GM12878 (cell line): Measurements from ENCODE around the gene HPS3. TPM values are rescaled to one million over a fixed set of nuclear protein-coding genes. Genes with fewer than 3 reads are reported as not detected.

Experiments
- ATAC-seq: fragments of 200-7000 bp; cut with Tn5 transposase; 3 replicates; pipeline ENCODE4 v1.9.1; 2020; ENCODE audit warnings: mild to moderate bottlenecking, moderate library complexity
- BruUV-seq: library from RNA; stranded (reverse); fragments of 400-500 nt; replicated peaks from 2 replicates; lab custom pipeline; 2021; lab: Mats Ljungman, UMichigan
- CTCF ChIA-PET: fragments of 300-600 bp; sonication (Branson Sonifier 250); formaldehyde crosslinking; extraction: SDS; loops from one replicate; lab custom pipeline; 2021; ENCODE audit warnings: inconsistent platforms; lab: Yijun Ruan, JAX
- POLR2A ChIA-PET: fragments of 350-600 bp; formaldehyde crosslinking; extraction: SDS; loops from one replicate; lab custom pipeline; 2021; ENCODE audit warnings: inconsistent platforms; lab: Charles Lee
- RAD21 ChIA-PET: fragments of 300-600 bp; sonication (Branson Sonifier 250); formaldehyde crosslinking; loops from one replicate; lab custom pipeline; 2023; ENCODE audit warnings: antibody characterized with exemption; ENCODE audit not compliant: unreplicated experiment; lab: Charles Lee
- SMC1A ChIA-PET: fragments of 300-600 bp; sonication (Branson Sonifier 250); formaldehyde crosslinking; loops from one replicate; lab custom pipeline; 2023; ENCODE audit not compliant: unreplicated experiment, uncharacterized antibody; lab: Charles Lee
- DNase-seq: peaks from one replicate; pipeline ENCODE4 v3.0.0-alpha.2; 2011; ENCODE audit warnings: low read depth, low spot score
- FAIRE-seq: peaks from 3 replicates; lab custom pipeline; 2011; peaks lifted over from hg19 to GRCh38; lab: Jason Lieb, UNC
- H2AFZ ChIP-seq: 2 replicates; pipeline ENCODE4 v1.6.0; 2011; ENCODE audit warnings: low read depth, low read length, control low read depth; ENCODE audit not compliant: control insufficient read depth
- H3K27ac ChIP-seq: 2 replicates; pipeline ENCODE4 v1.5.1; 2011; ENCODE audit warnings: control low read depth; ENCODE audit not compliant: control insufficient read depth, insufficient read depth
- H3K27me3 ChIP-seq, 2 experiments: replicated peaks in 1 of 2; 2 replicates each; pipeline versions ENCODE4 v1.6.0 to v1.6.1; 2011; ENCODE audit warnings: low read length in 1 of 2; ENCODE audit not compliant: control insufficient read depth in 2 of 2, insufficient read depth in 2 of 2
- H3K36me3 ChIP-seq, 2 experiments: 2 replicates each; pipeline ENCODE4 v1.5.1; 2011; ENCODE audit warnings: low read length in 1 of 2; ENCODE audit not compliant: control insufficient read depth in 2 of 2, insufficient read depth in 2 of 2
- H3K4me1 ChIP-seq: 2 replicates; pipeline ENCODE4 v1.6.1; 2011; ENCODE audit warnings: mild to moderate bottlenecking, low read length, moderate library complexity, mixed read lengths; ENCODE audit not compliant: control insufficient read depth, insufficient read depth
- H3K4me2 ChIP-seq: 2 replicates; pipeline ENCODE4 v1.6.0; 2011; ENCODE audit warnings: control low read depth; ENCODE audit not compliant: control insufficient read depth, insufficient read depth
- H3K4me3 ChIP-seq: fragments of 200-600 bp; sonication (generic); 2 replicates; pipeline ENCODE4 v1.5.1; 2016
- H3K79me2 ChIP-seq: 2 replicates; pipeline ENCODE4 v1.6.0; 2011; ENCODE audit warnings: low read length; ENCODE audit not compliant: control insufficient read depth, insufficient read depth
- H3K9ac ChIP-seq: 2 replicates; pipeline ENCODE4 v1.8.0; 2011; ENCODE audit warnings: low read length, control low read depth, mixed read lengths; ENCODE audit not compliant: control insufficient read depth, insufficient read depth
- H3K9me3 ChIP-seq: replicated peaks from 3 replicates; pipeline ENCODE4 v1.5.1; 2011; ENCODE audit warnings: mild to moderate bottlenecking, low read length; ENCODE audit not compliant: control insufficient read depth, insufficient read depth
- H4K20me1 ChIP-seq: 2 replicates; pipeline ENCODE4 v1.6.0; 2011; ENCODE audit not compliant: control insufficient read depth, insufficient read depth
- BACH1 ChIP-seq: fragments of 450-650 bp; IDR thresholded peaks from 2 replicates; pipeline ENCODE4 v1.6.1; 2017; ENCODE audit warnings: mild to moderate bottlenecking, borderline replicate concordance
- BCL11A ChIP-seq: IDR thresholded peaks from 2 replicates; pipeline ENCODE4 v1.6.1; 2011; ENCODE audit warnings: low read depth, low read length
- EED ChIP-seq: sonication (generic); IDR thresholded peaks from 2 replicates; pipeline ENCODE4 v1.6.1; 2016; ENCODE audit warnings: antibody characterized with exemption, low read depth
- FOXK2 ChIP-seq: fragments of 450-650 bp; IDR thresholded peaks from 2 replicates; pipeline ENCODE4 v1.6.1; 2017; ENCODE audit warnings: mild to moderate bottlenecking, moderate library complexity
- GABPA ChIP-seq: IDR thresholded peaks from 2 replicates; pipeline ENCODE4 v1.6.1; 2014; ENCODE audit warnings: antibody characterized with exemption, low read depth, mild to moderate bottlenecking, inconsistent platforms
- KDM1A ChIP-seq: fragments of 200-600 bp; sonication (generic); IDR thresholded peaks from 2 replicates; pipeline ENCODE4 v1.6.1; 2016; ENCODE audit warnings: borderline replicate concordance
- MEF2A ChIP-seq: IDR thresholded peaks from 2 replicates; pipeline ENCODE4 v1.6.1; 2011; ENCODE audit warnings: low read depth, mild to moderate bottlenecking, low read length, moderate library complexity; ENCODE audit not compliant: insufficient read depth
- MXI1 ChIP-seq: fragments of 150-350 bp; IDR thresholded peaks from 2 replicates; pipeline ENCODE4 v1.6.1; 2011; ENCODE audit warnings: low read depth, mild to moderate bottlenecking, inconsistent platforms, low read length, improper control_type of control experiment
- NR2C1 ChIP-seq: fragments of 450-650 bp; IDR thresholded peaks from 2 replicates; pipeline ENCODE4 v1.6.1; 2017; ENCODE audit warnings: antibody characterized with exemption, mild to moderate bottlenecking, moderate library complexity
- PAX5 ChIP-seq: IDR thresholded peaks from 2 replicates; pipeline ENCODE4 v1.6.1; 2011; ENCODE audit warnings: low read depth, low read length, borderline replicate concordance
- SMC3 ChIP-seq: IDR thresholded peaks from 2 replicates; pipeline ENCODE4 v1.6.1; 2011; ENCODE audit warnings: low read length, improper control_type of control experiment, borderline replicate concordance
- TCF7 ChIP-seq: IDR thresholded peaks from 2 replicates; pipeline ENCODE4 v1.6.1; 2014; ENCODE audit warnings: antibody characterized with exemption, borderline replicate concordance
- ZNF207 ChIP-seq: fragments of 450-650 bp; IDR thresholded peaks from 2 replicates; pipeline ENCODE4 v1.6.1; 2014; ENCODE audit warnings: antibody characterized with exemption, mild to moderate bottlenecking, borderline replicate concordance
- WGBS: methylation state at CpG from one replicate; pipeline ENCODE4 v1.1.6; 2016; ENCODE audit warnings: low lambda C conversion rate; ENCODE audit not compliant: insufficient replicate concordance, insufficient coverage; ENCODE audit errors: missing lambda C conversion rate; 5-methylcytosine and 5-hydroxymethylcytosine counted together
- in situ Hi-C: fragments of 300-500 bp; cut with MboI; formaldehyde crosslinking; loops from 9 replicates; pipeline ENCODE4 v1.14.3; 2018; ENCODE audit warnings: mixed read lengths
- intact Hi-C: fragments of 100-400 bp; cut with micrococcal nuclease; formaldehyde crosslinking; loops from one replicate; pipeline ENCODE4 v1.14.2; 2022; ENCODE audit not compliant: unreplicated experiment
- polyA plus RNA-seq, 11 experiments: library from polyadenylated mRNA; depleted of rRNA in 4 of 11; unstranded in 6 of 11; stranded (reverse) in 5 of 11; fragments of >200 nt; fragmentation: Nextera tagmentation in 4 of 11; fragmentation: Illumina TruSeq in 1 of 11; extraction: Ambion mirVana in 4 of 11; extraction: Trizol in 1 of 11; gene quantifications; 1 replicate in 1 of 11; 2 replicates in 10 of 11; pipeline versions ENCODE4 v1.2.1 to v1.2.3, GENCODE V29; 2011 to 2016; ENCODE audit warnings: inconsistent platforms in 2 of 11, missing spikeins in 2 of 11, low read depth in 1 of 11
- total RNA-seq, 4 experiments: library from RNA; depleted of rRNA in 3 of 4; stranded (reverse); fragments of >200 nt in 3 of 4; fragmentation: Illumina TruSeq in 1 of 4; extraction: Trizol in 1 of 4; gene quantifications; 2 replicates each; pipeline versions ENCODE4 v1.2.1 to v1.2.3, GENCODE V29; 2013 to 2021

HPS3 gene
- total and polyA plus RNA-seq, 10 of the 15 experiments (the other 5 are each of a cell fraction or from before 2014, with no cell fraction given), result 2.7 to 26.5 (median 14.8) TPM

DNA sequence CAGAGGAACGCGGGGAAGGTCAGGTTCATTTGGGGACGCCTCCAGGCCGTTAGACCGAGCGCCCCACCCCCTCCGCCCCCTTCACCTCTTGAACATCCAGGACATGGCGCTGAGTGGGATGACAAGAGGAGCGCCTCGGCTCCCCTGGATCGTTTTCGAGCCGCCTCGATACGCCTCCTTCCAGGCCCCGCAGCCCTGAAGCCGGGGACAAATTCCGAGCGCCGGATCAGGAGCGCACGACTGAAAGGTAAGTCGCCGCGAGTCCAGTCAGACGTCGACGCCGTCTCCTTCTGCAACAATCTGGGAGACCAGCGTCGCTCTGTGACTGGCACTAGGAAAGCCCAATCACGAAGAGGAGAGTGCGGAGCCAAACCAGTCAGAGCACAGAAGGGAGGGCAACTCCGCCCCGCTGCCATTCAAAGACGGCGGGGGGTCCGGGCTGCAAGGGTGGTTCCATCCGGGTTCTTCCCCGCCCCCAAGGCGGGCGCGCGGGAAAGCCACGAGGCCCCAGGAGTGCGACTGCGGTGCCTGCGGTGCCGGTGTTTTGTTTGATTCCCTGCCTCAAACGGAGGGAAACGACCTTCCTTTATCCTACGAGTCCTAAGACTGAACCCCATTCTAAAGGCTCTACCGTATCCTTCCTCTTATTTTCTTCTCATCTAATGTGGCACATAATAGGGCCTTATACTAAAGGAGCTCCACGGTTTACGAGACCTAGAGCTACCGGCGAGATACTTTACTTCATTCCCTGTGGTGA lies 43.0 kb upstream of the HPS3 start, which contains the start of gene HLTF (continued):
- TF ChIP-seq GABPA, result no peak
- no peak for TF ChIP-seq MXI1
- no peak for TF ChIP-seq BACH1
- no peak for TF ChIP-seq TCF7

DNA sequence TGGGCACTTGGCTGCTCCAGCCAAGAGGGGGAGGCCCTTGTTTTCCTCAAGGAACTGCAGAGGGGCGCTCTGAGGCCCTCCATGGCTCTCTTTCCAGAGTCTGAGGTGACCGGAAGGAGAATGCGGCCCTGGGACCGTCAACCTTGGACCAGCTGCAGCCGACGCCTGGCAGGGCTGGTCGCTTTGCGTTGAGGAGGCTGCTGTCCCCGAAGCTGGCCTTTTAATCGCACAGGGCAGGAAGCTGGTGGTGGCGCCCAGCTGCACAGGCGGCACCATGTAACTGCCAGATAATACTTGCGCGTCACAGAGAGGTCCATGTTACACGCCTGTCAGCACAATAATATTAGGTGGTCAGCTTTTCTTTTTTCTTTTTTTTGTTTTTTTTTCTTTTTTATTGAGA lies 42.2 kb upstream of the HPS3 start:
- BruUV-seq, result no TSS peak
- no peak overlapping the region for H3K9ac ChIP-seq
- peaks cover 23% of the 10 kb centered on the region for H3K4me1 ChIP-seq

More for the DNA sequence above, 42.2 kb upstream of the HPS3 start:
- ChIA-PET SMC1A (interaction anchor here (1.0 to 1.1 kb wide), 3 partner anchors 8 to 61 kb away, joined by 3 read pairs; no protein-coding TSS in a partner anchor), RAD21 (interaction anchor here (0.5 kb wide), 1 partner anchor 92 kb away, joined by 3 read pairs; no protein-coding TSS in a partner anchor), CTCF (interaction anchor here (0.6 to 1.4 kb wide), 5 partner anchors 8 to 720 kb away, joined by 3 to 5 read pairs (median 4); no protein-coding TSS in a partner anchor), POLR2A (no interaction called here)
- no peak for ATAC-seq
- FAIRE-seq, result no peak
- no peak for DNase-seq
- no peaks in the 10 kb centered on the region for H4K20me1 ChIP-seq
- no peak overlapping the region for H3K4me3 ChIP-seq
- WGBS, result 98% methylated on average over 15 of the region's 15 CpGs
- no peaks in the 10 kb centered on the region for H3K27me3 ChIP-seq
- in situ Hi-C loops (no loop called here), intact Hi-C loops (no loop called here)
- no peak overlapping the region for H2AFZ ChIP-seq
- H3K36me3 ChIP-seq, result peaks cover 0 to 6% of the 10 kb centered on the region in 2 experiments; a peak in 1 of 4 replicates
- TF ChIP-seq FOXK2 (no peak), ZNF207 (no peak), SMC3 (no peak), PAX5 (no peak), NR2C1 (no peak), BCL11A (no peak), MEF2A (no peak), EED (no peak), KDM1A (no peak)
- H3K79me2 ChIP-seq, result peaks cover 33% of the 10 kb centered on the region
- no peaks in the 10 kb centered on the region; the same call in 1 of the 3 replicates for H3K9me3 ChIP-seq
- H3K27ac ChIP-seq, result no peak overlapping the region
- H3K4me2 ChIP-seq, result no peak overlapping the region
